T-helper 1 cell treated with Interleukin-12 subunit alpha and Interleukin-12 subunit beta and Interleukin-4 antibody, amounts not matched to agents 30 μg/mL and 1 μg/mL, for 36 hours (primary cell): ENCODE results near the gene TCF20.

Source experiments
- H3K27ac Mint-ChIP-seq: one replicate; pipeline ENCODE4 v1.8.0; 2021; ENCODE audit warnings: mild to moderate bottlenecking, mixed read lengths
- H3K27me3 Mint-ChIP-seq: one replicate; pipeline ENCODE4 v1.8.0; 2021; ENCODE audit warnings: low read depth, mixed read lengths
- H3K36me3 Mint-ChIP-seq: one replicate; pipeline ENCODE4 v1.8.0; 2021; ENCODE audit warnings: low read depth, mixed read lengths
- H3K4me1 Mint-ChIP-seq: one replicate; pipeline ENCODE4 v1.8.0; 2021; ENCODE audit warnings: low read depth, mixed read lengths
- H3K4me3 Mint-ChIP-seq: one replicate; pipeline ENCODE4 v1.8.0; 2021; ENCODE audit warnings: mild to moderate bottlenecking, moderate library complexity, mixed read lengths
- H3K9me3 Mint-ChIP-seq: one replicate; pipeline ENCODE4 v1.8.0; 2021; ENCODE audit warnings: mixed read lengths

TCF20 gene

DNA sequence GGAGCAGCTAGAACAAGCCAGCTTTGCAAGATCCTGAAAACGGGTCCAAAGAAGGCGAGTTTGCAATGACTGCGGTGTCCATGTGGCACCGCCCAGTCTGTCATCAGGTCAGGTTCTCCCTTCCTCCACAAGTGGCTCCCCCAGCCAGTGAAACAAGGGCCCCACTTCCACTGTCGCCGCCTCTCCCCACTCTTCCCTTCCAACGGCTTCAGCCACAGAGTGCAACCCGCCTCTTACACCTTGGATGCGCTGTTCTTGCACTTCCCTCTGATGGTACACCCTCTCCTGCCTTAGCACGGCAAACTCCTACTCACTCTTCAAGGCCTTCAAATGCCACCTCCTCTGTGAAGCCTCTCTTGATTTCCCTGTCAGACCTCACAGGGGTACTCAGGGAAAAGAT is 10.8 kb upstream of the TCF20 start:
- no peak overlapping the region for H3K27ac Mint-ChIP-seq
- no peaks in the 10 kb centered on the region for H3K9me3 Mint-ChIP-seq
- peaks cover 13% of the 10 kb centered on the region for H3K4me1 Mint-ChIP-seq
- H3K36me3 Mint-ChIP-seq = peaks cover 2% of the 10 kb centered on the region
- peaks cover 30% of the 10 kb centered on the region for H3K27me3 Mint-ChIP-seq
- H3K4me3 Mint-ChIP-seq = no peak overlapping the region

- Mint-ChIP-seq H3K4me3 (no peak overlapping the region), H3K27ac (no peak overlapping the region), H3K36me3 (peaks cover 2% of the 10 kb centered on the region), H3K4me1 (peaks cover 12% of the 10 kb centered on the region), H3K9me3 (no peaks in the 10 kb centered on the region), H3K27me3 (peaks cover 30% of the 10 kb centered on the region)
These were observed 10.4 kb upstream of the TCF20 start for GRCh38 chr22:42280836-42281235.

DNA sequence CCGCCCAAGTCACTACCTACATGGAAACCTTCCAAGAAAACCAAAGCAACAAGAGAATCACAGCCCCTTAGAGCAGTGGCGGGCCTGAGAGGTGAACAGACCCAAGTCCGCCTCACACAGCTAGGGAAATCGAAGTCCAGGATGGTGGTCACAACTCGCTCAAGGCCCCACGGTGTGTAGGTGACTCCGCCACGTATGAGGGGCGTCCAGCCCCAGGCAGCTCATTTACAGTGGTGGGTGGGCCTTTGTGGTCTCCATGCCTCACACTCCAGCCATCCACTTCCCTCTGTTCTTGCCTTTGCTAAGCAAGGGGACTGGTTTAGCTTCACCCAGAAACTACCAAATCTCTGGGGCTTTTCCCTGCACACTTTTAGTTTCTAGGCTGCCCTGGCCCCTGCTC is 9.7 kb upstream of the TCF20 start:
- no peak overlapping the region for H3K4me3 Mint-ChIP-seq
- H3K27ac Mint-ChIP-seq = no peak overlapping the region
- peaks cover 2% of the 10 kb centered on the region for H3K36me3 Mint-ChIP-seq
- H3K27me3 Mint-ChIP-seq = peaks cover 27% of the 10 kb centered on the region
- H3K9me3 Mint-ChIP-seq = no peaks in the 10 kb centered on the region
- peaks cover 10% of the 10 kb centered on the region for H3K4me1 Mint-ChIP-seq

- peaks cover 27% of the 10 kb centered on the region for H3K27me3 Mint-ChIP-seq
- H3K36me3 Mint-ChIP-seq = peaks cover 2% of the 10 kb centered on the region
- H3K4me3 Mint-ChIP-seq = peak overlapping the region; percentile 28
- H3K9me3 Mint-ChIP-seq = no peaks in the 10 kb centered on the region
- H3K4me1 Mint-ChIP-seq = peaks cover 10% of the 10 kb centered on the region
- H3K27ac Mint-ChIP-seq = no peak overlapping the region
These were observed 9.1 kb upstream of the TCF20 start for GRCh38 chr22:42279425-42280020.

- Mint-ChIP-seq H3K9me3 (no peaks in the 10 kb centered on the region), H3K4me1 (peaks cover 6% of the 10 kb centered on the region), H3K4me3 (no peak overlapping the region), H3K27ac (no peak overlapping the region), H3K27me3 (peaks cover 18% of the 10 kb centered on the region), H3K36me3 (peaks cover 2% of the 10 kb centered on the region)
These were observed 7.7 kb upstream of the TCF20 start for GRCh38 chr22:42277988-42278776.

DNA sequence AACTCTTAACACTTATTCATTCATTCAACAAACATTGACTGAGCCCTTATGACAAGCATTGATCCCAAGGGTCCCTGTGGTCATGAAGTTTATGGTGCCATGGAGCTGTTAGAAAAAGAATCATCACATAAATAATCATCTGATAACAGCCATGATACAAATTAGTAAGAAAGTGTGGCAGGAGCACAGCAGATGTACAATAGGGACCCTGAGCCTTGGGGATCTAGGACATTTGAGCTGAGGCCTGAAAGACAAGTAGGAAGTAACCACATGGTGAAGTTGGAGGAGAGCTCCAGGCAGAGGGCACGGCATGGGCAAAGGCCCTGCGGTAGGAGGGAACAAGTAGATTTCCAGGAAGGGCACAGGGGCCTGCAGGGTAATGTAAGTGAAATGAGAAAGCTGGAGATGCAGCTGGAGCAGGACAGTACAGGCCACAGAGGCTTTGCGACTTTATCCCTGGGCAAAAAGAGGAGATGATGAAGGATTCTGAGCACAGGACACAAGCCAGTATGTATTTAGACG is 6.8 kb upstream of the TCF20 start:
- Mint-ChIP-seq H3K27ac (no peak overlapping the region), H3K4me1 (peaks cover 3% of the 10 kb centered on the region), H3K36me3 (peaks cover 2% of the 10 kb centered on the region), H3K27me3 (peaks cover 13% of the 10 kb centered on the region), H3K9me3 (no peaks in the 10 kb centered on the region), H3K4me3 (no peak overlapping the region)

DNA sequence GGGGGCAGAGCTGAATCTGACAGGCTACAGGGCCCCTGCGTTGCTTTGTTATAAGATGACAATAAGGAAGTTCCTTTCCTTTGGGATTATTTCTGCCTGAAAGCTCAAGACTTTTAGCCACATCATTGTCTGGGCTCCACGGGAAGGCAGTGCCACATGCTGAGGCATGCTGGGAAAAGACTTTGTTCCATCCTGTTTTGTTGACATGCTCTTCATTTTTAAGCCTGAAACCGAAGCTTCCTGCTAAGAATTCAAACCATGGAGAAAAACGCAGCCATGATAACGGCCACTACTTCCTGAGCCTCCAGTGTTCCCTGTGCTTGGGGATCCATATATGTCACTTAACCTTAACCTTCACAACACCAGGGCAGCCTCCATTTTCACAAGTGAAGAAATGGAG is 5.5 kb upstream of the TCF20 start:
- Mint-ChIP-seq H3K4me3 (no peak overlapping the region), H3K36me3 (peaks cover 2% of the 10 kb centered on the region), H3K4me1 (peaks cover 3% of the 10 kb centered on the region), H3K27ac (no peak overlapping the region), H3K9me3 (no peaks in the 10 kb centered on the region), H3K27me3 (peaks cover 3% of the 10 kb centered on the region)

GRCh38 chr22:42275176-42275575 is 4.7 kb upstream of the TCF20 start:
- Mint-ChIP-seq H3K4me1 (peaks cover 3% of the 10 kb centered on the region), H3K4me3 (no peak overlapping the region), H3K27ac (no peak overlapping the region), H3K36me3 (peaks cover 2% of the 10 kb centered on the region), H3K9me3 (no peaks in the 10 kb centered on the region), H3K27me3 (peaks cover 3% of the 10 kb centered on the region)

GRCh38 chr22:42273855-42274451 is 3.5 kb upstream of the TCF20 start:
- H3K9me3 Mint-ChIP-seq = no peaks in the 10 kb centered on the region
- H3K27ac Mint-ChIP-seq = no peak overlapping the region
- no peak overlapping the region for H3K4me3 Mint-ChIP-seq
- peaks cover 6% of the 10 kb centered on the region for H3K4me1 Mint-ChIP-seq
- H3K27me3 Mint-ChIP-seq = no peaks in the 10 kb centered on the region
- H3K36me3 Mint-ChIP-seq = peaks cover 2% of the 10 kb centered on the region

DNA sequence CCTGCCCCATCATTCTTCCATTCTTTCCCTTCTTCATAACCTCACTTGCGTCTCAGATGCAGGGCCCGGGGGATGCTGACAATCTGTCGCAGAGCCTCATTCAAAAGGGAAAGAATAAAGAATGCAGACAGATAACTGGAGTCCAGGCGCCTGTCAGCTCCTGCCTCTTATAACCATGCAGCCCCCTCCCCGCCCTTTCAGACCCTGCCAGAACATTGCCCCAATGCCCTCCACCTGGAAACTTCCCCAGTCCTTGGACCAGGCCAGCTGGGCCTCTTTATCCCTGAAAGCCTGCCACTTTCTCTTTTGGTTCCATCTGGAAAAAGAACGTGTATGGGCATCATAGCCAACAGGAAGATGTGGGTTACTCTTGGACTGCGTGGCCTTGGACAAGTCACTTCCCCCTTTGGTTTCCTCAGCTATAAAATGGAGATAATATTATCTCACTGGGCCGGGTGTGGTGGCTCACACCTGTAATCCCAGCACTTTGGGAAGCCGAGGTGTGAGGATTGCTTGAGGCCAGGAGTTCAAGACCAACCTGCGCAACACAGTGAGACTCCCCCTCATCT is 2.1 kb upstream of the TCF20 start:
- peaks cover 15% of the 10 kb centered on the region for H3K4me1 Mint-ChIP-seq
- H3K36me3 Mint-ChIP-seq = peaks cover 7% of the 10 kb centered on the region
- H3K27ac Mint-ChIP-seq = no peak overlapping the region
- no peaks in the 10 kb centered on the region for H3K27me3 Mint-ChIP-seq
- H3K4me3 Mint-ChIP-seq = peak overlapping the region; percentile 42
- H3K9me3 Mint-ChIP-seq = no peaks in the 10 kb centered on the region

- peak overlapping the region; percentile 62 for H3K4me3 Mint-ChIP-seq
- peaks cover 17% of the 10 kb centered on the region for H3K4me1 Mint-ChIP-seq
- H3K27me3 Mint-ChIP-seq = no peaks in the 10 kb centered on the region
- H3K36me3 Mint-ChIP-seq = peaks cover 9% of the 10 kb centered on the region
- H3K27ac Mint-ChIP-seq = no peak overlapping the region
- no peaks in the 10 kb centered on the region for H3K9me3 Mint-ChIP-seq
These were observed 1.5 kb upstream of the TCF20 start for GRCh38 chr22:42271906-42272305.

DNA sequence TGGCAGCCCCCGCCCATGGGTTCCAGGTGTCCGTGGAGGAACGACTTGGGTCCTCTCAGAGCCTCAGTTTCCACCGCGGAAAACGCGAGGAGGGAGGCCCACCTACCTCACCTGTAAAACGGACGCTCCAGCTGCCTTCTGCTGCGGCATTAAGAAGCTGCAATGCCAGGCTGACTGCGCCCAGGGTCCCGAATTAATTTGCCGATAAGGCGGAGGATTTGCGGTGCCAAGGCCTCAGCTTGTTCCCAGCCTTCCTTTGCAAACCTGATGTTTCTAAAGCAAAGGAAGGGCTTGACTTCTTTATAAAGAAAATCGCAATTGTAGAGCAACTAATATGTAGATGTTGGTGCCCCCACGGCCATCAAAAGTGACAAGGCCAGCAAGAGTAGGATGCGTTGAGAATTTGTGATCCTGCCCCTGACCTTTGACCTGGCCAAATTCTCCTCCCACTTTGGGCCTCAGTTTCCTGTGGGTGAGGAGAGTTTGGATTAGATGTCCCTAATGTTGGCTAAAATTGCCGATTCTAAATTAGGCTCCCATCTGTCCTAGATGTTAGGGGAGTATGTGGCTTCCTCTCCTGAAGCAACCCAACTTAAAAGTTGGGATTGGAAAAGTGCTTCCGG is 849 bp upstream of the TCF20 start:
- H3K27me3 Mint-ChIP-seq = no peaks in the 10 kb centered on the region
- no peaks in the 10 kb centered on the region for H3K9me3 Mint-ChIP-seq
- peaks cover 10% of the 10 kb centered on the region for H3K36me3 Mint-ChIP-seq
- H3K27ac Mint-ChIP-seq = no peak overlapping the region
- H3K4me3 Mint-ChIP-seq = peak overlapping the region; percentile 62
- peaks cover 17% of the 10 kb centered on the region for H3K4me1 Mint-ChIP-seq

DNA sequence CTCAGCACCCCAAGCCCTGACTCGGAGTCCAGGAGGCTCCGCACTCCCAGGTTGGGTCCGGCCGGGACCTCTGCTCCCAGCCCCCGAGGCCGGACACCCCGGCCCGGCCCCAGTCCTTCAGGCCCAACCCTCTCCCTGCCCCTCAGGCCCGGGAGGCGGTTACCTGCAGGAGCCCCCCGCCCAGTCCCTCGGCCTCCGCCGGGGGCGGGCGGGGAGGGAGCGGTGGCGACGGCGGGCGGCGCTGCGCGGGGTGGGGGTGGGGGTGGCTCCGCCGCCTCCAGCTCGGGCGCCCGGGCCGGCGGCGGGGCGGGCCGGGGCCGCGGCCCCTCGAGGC is 310 bp downstream of the TCF20 start:
- H3K36me3 Mint-ChIP-seq = peaks cover 10% of the 10 kb centered on the region
- H3K4me1 Mint-ChIP-seq = peaks cover 21% of the 10 kb centered on the region
- no peak overlapping the region for H3K27ac Mint-ChIP-seq
- peak overlapping the region; percentile 95 for H3K4me3 Mint-ChIP-seq
- no peaks in the 10 kb centered on the region for H3K27me3 Mint-ChIP-seq
- no peaks in the 10 kb centered on the region for H3K9me3 Mint-ChIP-seq

DNA sequence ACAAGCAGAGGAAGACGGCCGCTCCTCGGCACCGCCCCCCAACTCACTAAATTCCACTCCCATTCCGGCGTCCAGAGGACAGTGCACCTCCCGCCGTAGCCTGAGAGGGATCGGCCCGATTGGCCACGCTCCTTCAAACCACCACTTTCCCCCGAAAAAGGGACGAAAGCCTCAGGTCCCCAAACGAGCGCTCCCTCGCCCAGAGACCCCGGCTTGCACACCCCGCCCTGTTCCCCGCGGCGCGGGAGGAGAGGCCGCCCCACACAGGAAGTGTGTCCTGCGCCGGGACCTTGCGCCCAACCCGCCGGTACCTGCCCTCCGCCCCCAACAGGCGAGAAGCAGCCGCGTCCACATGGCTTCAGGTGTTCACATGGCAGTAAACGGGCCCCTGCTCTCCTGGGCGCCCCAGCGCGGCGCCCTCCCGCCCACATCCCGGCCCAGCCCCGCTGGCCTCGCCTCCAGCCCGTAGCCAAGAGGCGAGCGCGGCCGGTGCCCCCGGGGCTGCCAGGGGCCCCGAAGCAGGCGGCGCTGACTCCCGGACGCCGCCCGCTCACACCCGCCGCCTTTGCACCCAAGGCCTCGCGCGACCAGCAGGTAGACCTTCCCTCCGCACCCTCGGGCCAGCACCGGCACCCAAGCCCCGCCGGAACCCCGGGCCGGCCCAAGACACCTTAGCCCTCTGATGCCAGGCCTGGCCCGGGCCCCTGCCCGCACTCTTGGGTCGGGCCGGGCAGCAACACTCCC is 849 bp downstream of the TCF20 start:
- H3K27ac Mint-ChIP-seq = peak overlapping the region; percentile 87
- H3K36me3 Mint-ChIP-seq = peaks cover 10% of the 10 kb centered on the region
- H3K4me3 Mint-ChIP-seq = peak overlapping the region; percentile 95
- no peaks in the 10 kb centered on the region for H3K27me3 Mint-ChIP-seq
- H3K9me3 Mint-ChIP-seq = no peaks in the 10 kb centered on the region
- H3K4me1 Mint-ChIP-seq = peaks cover 26% of the 10 kb centered on the region
